CD8-positive, alpha-beta memory T cell (primary cell): ENCODE measurements around the gene CHMP1A. TPM values are rescaled to one million over a fixed set of nuclear protein-coding genes. Genes with fewer than 3 reads are reported as not detected.

Source experiments
- CTCF ChIA-PET: fragments of 350-600 bp; sonication (Branson Sonifier 250); formaldehyde crosslinking; loops from one replicate; lab custom pipeline; 2021; ENCODE audit warnings: antibody characterized with exemption; lab: Charles Lee
- POLR2A ChIA-PET: fragments of 350-600 bp; sonication (Branson Sonifier 250); formaldehyde crosslinking; loops from one replicate; lab custom pipeline; 2021; ENCODE audit warnings: antibody characterized with exemption; lab: Charles Lee
- DNase-seq, 5 donors: peaks; one replicate each; pipeline versions ENCODE4 v3.0.0 to v3.0.0-alpha.2; 2020 to 2022; ENCODE audit warnings: mixed read lengths in 1 of 5
- H3K27ac ChIP-seq: one replicate; pipeline ENCODE4 v1.7.0; 2013; ENCODE audit warnings: low read depth, mild to moderate bottlenecking, low read length, moderate library complexity
- H3K27me3 ChIP-seq: 2 replicates; pipeline ENCODE4 v1.7.0; 2013; ENCODE audit warnings: low read length, mild to moderate bottlenecking; ENCODE audit not compliant: insufficient read depth, poor library complexity, severe bottlenecking
- H3K36me3 ChIP-seq: 2 replicates; pipeline ENCODE4 v1.7.0; 2013; ENCODE audit warnings: mild to moderate bottlenecking, low read length, moderate library complexity; ENCODE audit not compliant: insufficient read depth
- H3K4me1 ChIP-seq: 2 replicates; pipeline ENCODE4 v1.7.0; 2013; ENCODE audit warnings: mild to moderate bottlenecking, low read length, moderate library complexity; ENCODE audit not compliant: insufficient read depth
- H3K4me3 ChIP-seq: 2 replicates; pipeline ENCODE4 v1.7.0; 2013; ENCODE audit warnings: mild to moderate bottlenecking, low read length
- H3K9me3 ChIP-seq: 2 replicates; pipeline ENCODE4 v1.7.0; 2013; ENCODE audit warnings: mild to moderate bottlenecking, low read length
- H3K27ac Mint-ChIP-seq, 8 donors: one replicate each; pipeline ENCODE4 v1.8.0; 2020 to 2021; ENCODE audit warnings: mixed read lengths in 8 of 8, mild to moderate bottlenecking in 6 of 8, inconsistent platforms in 3 of 8, moderate library complexity in 3 of 8
- H3K27me3 Mint-ChIP-seq, 2 donors: one replicate each; pipeline ENCODE4 v1.8.0; 2020 to 2021; ENCODE audit warnings: mixed read lengths in 2 of 2, mild to moderate bottlenecking in 1 of 2, moderate library complexity in 1 of 2
- H3K36me3 Mint-ChIP-seq, 3 donors: one replicate each; pipeline ENCODE4 v1.8.0; 2020 to 2021; ENCODE audit warnings: mixed read lengths in 3 of 3, inconsistent platforms in 1 of 3, mild to moderate bottlenecking in 1 of 3
- H3K4me1 Mint-ChIP-seq, 3 donors: one replicate each; pipeline ENCODE4 v1.8.0; 2020 to 2021; ENCODE audit warnings: mixed read lengths in 3 of 3, inconsistent platforms in 1 of 3, mild to moderate bottlenecking in 1 of 3
- H3K4me3 Mint-ChIP-seq, 7 donors: one replicate each; pipeline ENCODE4 v1.8.0; 2020 to 2021; ENCODE audit warnings: mixed read lengths in 7 of 7, mild to moderate bottlenecking in 6 of 7, moderate library complexity in 4 of 7, inconsistent platforms in 2 of 7
- H3K9me3 Mint-ChIP-seq, 5 donors: one replicate each; pipeline ENCODE4 v1.8.0; 2020 to 2022; ENCODE audit warnings: mixed read lengths in 5 of 5, mild to moderate bottlenecking in 3 of 5, moderate library complexity in 2 of 5, inconsistent platforms in 1 of 5
- polyA plus RNA-seq: library from polyadenylated mRNA; unstranded; fragments of 300-500 nt; fragmentation: Illumina TruSeq; gene quantifications from one replicate; pipeline ENCODE4 v1.2.3, GENCODE V29; 2021
- total RNA-seq, 2 experiments: library from RNA; stranded (reverse); gene quantifications; one replicate each; pipeline ENCODE4 v1.2.3, GENCODE V29; 2021

Gene CHMP1A
- total RNA-seq (10 to 100 TPM; 81.4 to 94.0 TPM), polyA plus RNA-seq (72.1 TPM)

DNA sequence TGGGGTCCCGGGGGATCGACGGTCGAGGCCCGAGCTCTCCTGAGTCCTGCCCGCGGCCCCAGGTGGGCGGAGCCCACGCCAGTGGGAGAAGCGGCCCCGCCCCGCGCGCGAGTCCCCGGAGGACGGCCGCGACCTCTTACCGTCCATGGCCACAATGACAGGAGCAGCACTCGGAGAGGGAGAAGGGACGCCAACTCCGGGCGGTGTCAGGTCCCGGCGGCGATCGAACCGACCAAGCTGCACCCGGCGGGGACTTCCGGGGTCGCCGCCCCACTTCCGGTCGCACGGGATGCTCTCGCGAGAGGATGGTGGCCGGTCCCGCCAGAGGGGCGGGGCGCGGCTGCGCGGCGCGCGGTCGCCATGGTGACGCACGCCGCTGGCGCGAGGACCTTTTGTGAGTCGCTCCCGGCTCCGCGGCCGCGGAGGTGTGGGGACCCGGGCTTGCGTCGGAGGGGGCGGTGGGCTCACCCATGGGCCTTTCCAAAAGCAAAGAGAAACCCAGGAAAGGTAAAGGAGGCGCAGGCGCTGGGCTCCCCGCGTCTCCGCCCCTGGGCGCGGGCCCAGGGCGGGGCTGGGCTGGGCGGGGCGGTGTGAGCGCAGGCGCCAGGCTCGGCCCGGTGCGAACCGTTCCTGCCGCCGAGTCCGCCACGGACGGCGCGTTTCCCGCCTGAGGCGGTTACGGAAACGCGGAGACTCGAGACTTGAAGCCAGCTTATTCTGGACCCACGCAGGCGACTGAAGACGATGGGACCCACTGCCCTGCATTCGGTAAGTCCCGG lies at the start of gene CHMP1A, which contains the start of gene SPATA33:
CHMP1A (minus strand) TSS at position 267 of the 779 bp plus-strand sequence; CDS start at position 147, 120 bp downstream.
SPATA33 (plus strand) TSS at position 395 of the 779 bp plus-strand sequence; CDS start at position 471, 76 bp downstream.
- peaks cover 0 to 2% (median 0%) of the 10 kb centered on the region in 5 donors for H3K9me3 Mint-ChIP-seq
- peak within 1 kb of the TSS; percentile 74 to 93 (median 88) for H3K27ac Mint-ChIP-seq
- H3K27me3 ChIP-seq: no peaks in the 10 kb centered on the region
- H3K4me3 Mint-ChIP-seq: peak within 1 kb of the TSS; percentile 79 to 92 (median 86)
- H3K36me3 Mint-ChIP-seq: peaks cover 0 to 26% (median 7%) of the 10 kb centered on the region in 3 donors
- peak; percentile 92 to 95 (median 93) for DNase-seq
- H3K9me3 ChIP-seq: no peaks in the 10 kb centered on the region
- CTCF ChIA-PET: interaction anchor here (3.6 kb wide), 1 partner anchor 42 kb away, joined by 15 read pairs; no protein-coding TSS in a partner anchor
- H3K27ac ChIP-seq: peak within 1 kb of the TSS; percentile 89
- H3K4me3 ChIP-seq: peak within 1 kb of the TSS; percentile 92
- POLR2A ChIA-PET: interaction anchor here (0.6 to 0.8 kb wide), 3 partner anchors 29 to 417 kb away, joined by 3 to 4 read pairs (median 3); partner anchors contain the start of gene CDK10
- peaks cover 4% of the 10 kb centered on the region for H3K36me3 ChIP-seq
- peaks cover 21% of the 10 kb centered on the region for H3K4me1 ChIP-seq
- no peaks in the 10 kb centered on the region for H3K27me3 Mint-ChIP-seq
- H3K4me1 Mint-ChIP-seq: peaks cover 28 to 47% (median 44%) of the 10 kb centered on the region in 3 donors

DNA sequence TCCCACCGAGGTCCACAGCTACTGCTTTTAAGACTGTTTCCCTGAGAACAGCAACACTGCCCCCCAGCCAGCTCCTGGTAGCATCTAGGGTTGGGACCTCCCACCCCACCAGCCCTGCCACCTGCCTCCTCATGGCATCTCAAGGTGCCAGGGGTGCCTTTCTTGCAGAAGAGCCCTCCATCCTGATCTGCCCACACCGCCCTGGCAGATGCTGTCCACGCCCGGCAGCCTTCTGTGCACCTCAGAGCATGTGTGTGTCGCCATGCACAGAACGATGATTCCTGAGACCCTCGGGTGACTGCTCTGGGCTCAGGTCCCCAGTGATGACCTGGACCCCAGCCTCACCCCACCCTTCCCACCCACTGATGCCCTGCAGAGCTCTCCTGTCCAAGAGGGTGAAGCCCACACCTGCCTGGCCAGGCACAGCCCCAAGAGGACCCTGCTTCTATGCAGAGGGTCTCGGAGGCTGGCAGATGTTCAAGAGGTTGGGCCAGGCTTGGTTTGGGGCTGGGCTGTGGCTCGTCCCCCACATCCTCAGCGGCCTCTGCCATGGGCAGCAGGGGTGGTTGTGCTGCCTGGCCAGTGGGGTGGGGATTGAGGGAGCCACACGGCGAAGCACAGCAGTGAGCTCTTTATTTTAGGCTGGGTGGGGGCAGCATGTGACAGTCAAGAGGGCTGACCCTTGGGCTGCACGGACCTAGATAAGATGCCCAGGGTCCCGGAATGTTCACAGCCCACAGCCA lies 49.2 kb upstream of the CHMP1A start:
- no peaks in the 10 kb centered on the region for H3K9me3 Mint-ChIP-seq
- H3K4me1 ChIP-seq: peaks cover 13% of the 10 kb centered on the region
- H3K36me3 Mint-ChIP-seq: no peaks in the 10 kb centered on the region
- H3K4me3 ChIP-seq: no peak overlapping the region
- H3K27me3 ChIP-seq: no peaks in the 10 kb centered on the region
- H3K4me3 Mint-ChIP-seq: no peak overlapping the region
- ChIA-PET POLR2A (interaction anchor here (0.7 to 3.6 kb wide), 8 partner anchors 8 to 167 kb away, joined by 3 to 24 read pairs (median 4); partner anchors contain the start of gene TCF25), CTCF (interaction anchor here (1.0 to 17.8 kb wide), 25 partner anchors 9 to 204 kb away, joined by 3 to 323 read pairs (median 5); partner anchors contain the start of genes CDK10, FANCA, TCF25 and VPS9D1)
- H3K27me3 Mint-ChIP-seq: no peaks in the 10 kb centered on the region
- no peaks in the 10 kb centered on the region for H3K36me3 ChIP-seq
- peaks cover 13 to 15% (median 15%) of the 10 kb centered on the region in 3 donors for H3K4me1 Mint-ChIP-seq
- H3K27ac Mint-ChIP-seq: peak overlapping the region in 1 of 8 donors; percentile 17
- no peaks in the 10 kb centered on the region for H3K9me3 ChIP-seq
- no peak overlapping the region for H3K27ac ChIP-seq
- DNase-seq: no peak

DNA sequence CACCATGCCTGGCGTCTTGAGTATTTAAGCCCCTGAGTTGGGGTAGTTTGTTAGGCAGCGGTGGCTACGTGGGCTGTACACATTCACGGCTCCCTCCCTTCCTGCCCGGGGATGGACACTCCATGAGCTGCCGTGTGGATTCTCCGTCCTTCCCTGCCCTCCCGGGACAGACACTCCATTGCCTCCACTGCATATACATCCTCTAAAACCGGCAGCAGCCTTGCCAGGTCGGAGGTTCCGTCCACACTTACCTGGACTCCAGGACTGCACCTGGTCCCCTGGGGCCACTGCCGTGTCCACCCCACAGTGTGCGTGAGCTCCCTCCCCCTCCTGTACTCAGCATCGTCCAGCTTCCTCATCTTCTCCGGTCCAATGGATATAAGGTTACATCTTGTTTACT lies 47.5 kb upstream of the CHMP1A start:
- peaks cover 15 to 24% (median 17%) of the 10 kb centered on the region in 3 donors for H3K4me1 Mint-ChIP-seq
- CTCF ChIA-PET: interaction anchor here (0.5 to 17.8 kb wide), 16 partner anchors 8 to 206 kb away, joined by 3 to 323 read pairs (median 8); partner anchors contain the start of gene TCF25
- H3K27ac ChIP-seq: no peak overlapping the region
- H3K4me1 ChIP-seq: peaks cover 21% of the 10 kb centered on the region
- H3K4me3 Mint-ChIP-seq: no peak overlapping the region
- H3K4me3 ChIP-seq: no peak overlapping the region
- no peaks in the 10 kb centered on the region for H3K27me3 ChIP-seq
- no peak for DNase-seq
- H3K9me3 Mint-ChIP-seq: no peaks in the 10 kb centered on the region
- H3K27me3 Mint-ChIP-seq: no peaks in the 10 kb centered on the region
- H3K27ac Mint-ChIP-seq: no peak overlapping the region
- H3K9me3 ChIP-seq: no peaks in the 10 kb centered on the region
- POLR2A ChIA-PET: interaction anchor here (0.5 to 1.8 kb wide), 2 partner anchors 15 to 79 kb away, joined by 4 to 5 read pairs; no protein-coding TSS in a partner anchor
- H3K36me3 Mint-ChIP-seq: no peaks in the 10 kb centered on the region
- H3K36me3 ChIP-seq: no peaks in the 10 kb centered on the region

DNA sequence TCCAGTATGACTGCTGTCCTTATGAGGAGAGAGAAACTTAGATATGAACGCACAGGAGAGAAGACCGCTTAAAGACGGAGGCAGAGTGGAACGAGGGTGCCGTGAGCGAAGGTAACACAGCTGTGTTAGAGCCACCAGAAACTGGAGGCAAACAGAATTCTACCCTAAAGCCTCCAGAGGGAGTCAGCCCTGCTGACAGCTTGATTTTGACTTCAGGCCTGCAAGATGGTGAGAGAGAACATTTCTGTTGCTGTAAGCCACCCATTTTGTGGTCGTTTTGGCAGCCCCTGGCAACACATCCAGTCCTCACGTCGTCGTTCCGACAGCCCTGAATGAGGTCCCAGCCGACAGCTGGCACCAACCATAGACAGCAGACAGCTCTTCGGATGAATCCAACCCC lies 46.8 kb upstream of the CHMP1A start:
- H3K4me3 ChIP-seq: no peak overlapping the region
- Mint-ChIP-seq H3K4me1 (peaks cover 17 to 27% (median 19%) of the 10 kb centered on the region in 3 donors), H3K27me3 (no peaks in the 10 kb centered on the region), H3K9me3 (no peaks in the 10 kb centered on the region), H3K27ac (peak overlapping the region in 1 of 8 donors; percentile 43), H3K36me3 (peaks cover 0 to under 1% (median 0%) of the 10 kb centered on the region in 3 donors), H3K4me3 (no peak overlapping the region)
- ChIA-PET CTCF (interaction anchor here (1.0 to 17.8 kb wide), 5 partner anchors 12 to 159 kb away, joined by 3 to 323 read pairs (median 46); no protein-coding TSS in a partner anchor), POLR2A (interaction anchor here (1.8 kb wide), 1 partner anchor 16 kb away, joined by 4 read pairs; no protein-coding TSS in a partner anchor)
- no peak overlapping the region for H3K27ac ChIP-seq
- no peaks in the 10 kb centered on the region for H3K9me3 ChIP-seq
- DNase-seq: no peak
- H3K4me1 ChIP-seq: peaks cover 25% of the 10 kb centered on the region
- H3K36me3 ChIP-seq: no peaks in the 10 kb centered on the region
- H3K27me3 ChIP-seq: no peaks in the 10 kb centered on the region

DNA sequence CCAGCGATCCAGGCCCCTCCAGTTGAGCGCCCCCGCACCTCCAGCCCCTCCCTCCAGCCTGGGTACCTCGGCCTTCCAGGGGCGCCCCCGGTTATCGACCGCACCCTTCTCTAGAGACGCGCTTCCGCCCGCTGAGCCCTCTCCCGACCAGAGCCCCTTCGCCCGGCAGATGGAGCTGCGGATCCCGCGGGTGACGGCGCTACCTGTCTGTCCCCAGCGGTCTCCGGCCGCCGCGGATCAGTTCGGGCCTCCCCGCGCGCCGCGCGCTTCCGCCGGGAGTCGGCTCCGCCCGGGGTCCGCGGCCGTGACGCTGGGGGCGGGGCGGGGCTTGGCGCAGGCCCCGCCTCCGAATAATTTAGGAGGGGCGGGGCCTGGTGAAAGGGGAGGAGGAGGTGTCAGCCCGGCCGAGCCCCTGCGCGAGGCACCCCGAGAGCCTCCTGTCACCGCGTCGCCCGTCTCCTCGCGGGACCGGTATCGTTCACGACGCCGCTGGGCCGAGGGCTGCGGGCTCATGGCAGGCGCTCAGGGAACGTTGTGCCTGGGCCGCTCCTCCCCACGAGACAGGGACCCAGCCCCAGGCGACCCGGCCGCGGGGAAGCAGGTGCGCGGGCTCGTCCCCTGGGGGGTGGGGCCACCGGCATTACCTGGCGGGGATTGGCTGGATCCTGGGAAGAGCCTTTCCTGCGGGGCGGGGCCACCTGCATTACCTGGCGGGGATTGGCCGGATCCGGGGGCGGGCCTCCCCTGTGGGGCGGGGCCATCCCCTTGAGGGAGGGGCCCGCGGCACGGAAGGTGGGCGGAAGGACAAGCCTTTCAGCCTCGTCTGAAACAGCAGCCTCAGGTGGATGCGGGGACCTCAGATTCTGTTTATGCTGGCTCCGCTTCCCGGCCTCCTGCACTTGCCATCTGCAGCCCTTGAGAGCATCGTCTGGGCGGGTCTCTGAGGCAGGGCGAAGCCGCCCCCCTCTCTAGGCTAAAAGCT lies 44.2 kb upstream of the CHMP1A start, which contains the start of gene SPATA2L:
SPATA2L (minus strand) TSS at position 281 of the 982 bp plus-strand sequence. CDS start 473 bp downstream, outside the sequence.
- Mint-ChIP-seq H3K4me1 (peaks cover 21 to 36% (median 25%) of the 10 kb centered on the region in 3 donors), H3K36me3 (peaks cover 0 to 3% (median 0%) of the 10 kb centered on the region in 3 donors), H3K9me3 (no peaks in the 10 kb centered on the region), H3K4me3 (peak within 1 kb of the TSS; percentile 71 to 92 (median 78)), H3K27me3 (no peaks in the 10 kb centered on the region), H3K27ac (peak within 1 kb of the TSS; percentile 81 to 97 (median 93))
- ChIA-PET POLR2A (interaction anchor here (0.6 to 1.4 kb wide), 7 partner anchors 16 to 190 kb away, joined by 3 to 10 read pairs (median 5); no protein-coding TSS in a partner anchor), CTCF (interaction anchor here (1.2 to 17.8 kb wide), 14 partner anchors 8 to 207 kb away, joined by 4 to 323 read pairs (median 18); partner anchors contain the start of genes CPNE7 and TCF25)
- peak; percentile 97 to 100 (median 98) for DNase-seq
- Histone ChIP-seq H3K27ac (peak within 1 kb of the TSS; percentile 96), H3K36me3 (no peaks in the 10 kb centered on the region), H3K4me1 (peaks cover 29% of the 10 kb centered on the region), H3K27me3 (no peaks in the 10 kb centered on the region), H3K4me3 (peak within 1 kb of the TSS; percentile 81), H3K9me3 (no peaks in the 10 kb centered on the region)

DNA sequence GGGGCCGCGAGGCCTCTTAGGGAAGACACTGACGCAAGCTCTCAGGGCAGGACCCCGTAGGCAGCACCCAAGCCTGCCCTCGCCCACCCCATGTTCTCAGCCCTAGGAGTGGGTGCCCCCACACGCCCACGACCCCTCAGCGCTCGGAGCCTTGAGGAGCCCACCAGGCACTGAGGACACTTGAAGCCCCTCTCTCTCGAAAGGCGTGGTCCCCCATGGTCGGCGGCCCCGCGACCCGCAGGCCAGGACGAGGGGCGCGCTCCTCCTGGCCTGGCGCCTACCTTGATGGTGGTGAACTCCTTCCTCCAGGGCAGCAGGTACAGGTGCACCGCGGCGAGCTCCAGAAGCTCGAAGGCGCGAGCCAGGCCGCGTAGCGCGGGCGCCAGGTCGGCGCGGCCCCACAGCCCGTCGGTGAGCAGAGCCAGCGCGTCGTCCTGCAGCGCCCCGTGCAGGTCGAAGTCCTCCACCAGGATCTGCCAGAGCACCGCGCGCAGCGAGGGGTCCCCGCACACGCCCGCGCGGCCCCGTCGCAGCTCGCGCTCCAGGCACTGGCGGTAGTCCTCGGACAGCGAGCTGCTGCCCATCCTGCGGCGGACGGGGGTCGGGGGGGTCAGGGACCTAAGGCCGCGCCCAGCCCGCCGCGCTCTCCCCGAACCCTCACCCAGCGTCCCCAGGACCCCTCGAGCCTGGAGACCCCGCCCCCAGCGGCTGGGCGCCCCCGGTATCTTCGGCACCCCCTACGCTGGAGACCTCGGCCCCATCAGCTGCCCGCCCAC lies 43.3 kb upstream of the CHMP1A start:
- Mint-ChIP-seq H3K9me3 (no peaks in the 10 kb centered on the region), H3K27me3 (no peaks in the 10 kb centered on the region), H3K4me3 (peak overlapping the region; percentile 71 to 92 (median 78)), H3K36me3 (peaks cover 0 to 3% (median 0%) of the 10 kb centered on the region in 3 donors), H3K4me1 (peaks cover 21 to 40% (median 28%) of the 10 kb centered on the region in 3 donors), H3K27ac (peak overlapping the region; percentile 81 to 97 (median 90))
- H3K4me3 ChIP-seq: peak overlapping the region; percentile 81
- no peaks in the 10 kb centered on the region for H3K27me3 ChIP-seq
- H3K4me1 ChIP-seq: peaks cover 33% of the 10 kb centered on the region
- ChIA-PET POLR2A (interaction anchor here (0.7 to 1.9 kb wide), 10 partner anchors 14 to 173 kb away, joined by 3 to 10 read pairs (median 6); partner anchors contain the start of gene CDK10), CTCF (interaction anchor here (0.6 to 17.8 kb wide), 37 partner anchors 7 to 1858 kb away, joined by 3 to 323 read pairs (median 5); partner anchors contain the start of genes CDK10, CHMP1A, CPNE7 and FANCA)
- no peaks in the 10 kb centered on the region for H3K36me3 ChIP-seq
- H3K9me3 ChIP-seq: no peaks in the 10 kb centered on the region
- peak overlapping the region; percentile 96 for H3K27ac ChIP-seq
- peak; percentile 43 to 82 (median 62) for DNase-seq
